Measurements from ENCODE around the gene ADGRL3.

Gene ADGRL3

GRCh38 chr4:61426229-61426628 lies 226.1 kb downstream of the ADGRL3 start:
- no peak for DNase-seq (ENCODE audit: low read depth in 2 of 2)

GRCh38 chr4:61427099-61427817 lies 227.1 kb downstream of the ADGRL3 start:
- no peak for DNase-seq (ENCODE audit: low read depth in 2 of 2)

GRCh38 chr4:61427818-61428495 lies 227.8 kb downstream of the ADGRL3 start:
- no peak for DNase-seq (ENCODE audit: low read depth in 2 of 2)

GRCh38 chr4:61428950-61429349 lies 228.8 kb downstream of the ADGRL3 start:
- no peak for DNase-seq (ENCODE audit: low read depth in 2 of 2)

- DNase-seq (ENCODE audit: low read depth in 2 of 2), result no peak
These were observed 231.0 kb downstream of the ADGRL3 start for GRCh38 chr4:61431131-61431530.

GRCh38 chr4:61437923-61438322 lies 237.8 kb downstream of the ADGRL3 start:
- no peak for DNase-seq (ENCODE audit: low read depth in 2 of 2)

- DNase-seq (ENCODE audit: low read depth in 2 of 2), result no peak
These were observed 240.2 kb downstream of the ADGRL3 start for GRCh38 chr4:61440321-61440720.

GRCh38 chr4:61442936-61443335 lies 242.8 kb downstream of the ADGRL3 start:
- no peak for DNase-seq (ENCODE audit: low read depth in 2 of 2)

GRCh38 chr4:61443813-61444510 lies 243.8 kb downstream of the ADGRL3 start:
- DNase-seq (ENCODE audit: low read depth in 2 of 2), result no peak

- DNase-seq (ENCODE audit: low read depth in 2 of 2), result no peak
These were observed 245.4 kb downstream of the ADGRL3 start for GRCh38 chr4:61445374-61446063.

- DNase-seq (ENCODE audit: low read depth in 2 of 2), result no peak
These were observed 246.8 kb downstream of the ADGRL3 start for GRCh38 chr4:61446941-61447340.

GRCh38 chr4:61447918-61448317 lies 247.8 kb downstream of the ADGRL3 start:
- no peak for DNase-seq (ENCODE audit: low read depth in 2 of 2)

- DNase-seq (ENCODE audit: low read depth in 2 of 2), result no peak
These were observed 251.8 kb downstream of the ADGRL3 start for GRCh38 chr4:61451935-61452334.

- no peak for DNase-seq (ENCODE audit: low read depth in 2 of 2)
These were observed 261.8 kb downstream of the ADGRL3 start for GRCh38 chr4:61461956-61462355.

- no peak for DNase-seq (ENCODE audit: low read depth in 2 of 2)
These were observed 262.6 kb downstream of the ADGRL3 start for GRCh38 chr4:61462451-61463326.

- no peak for DNase-seq (ENCODE audit: low read depth in 2 of 2)
These were observed 268.0 kb downstream of the ADGRL3 start for GRCh38 chr4:61468024-61468720.

GRCh38 chr4:61473306-61473705 lies 273.2 kb downstream of the ADGRL3 start:
- DNase-seq (ENCODE audit: low read depth in 2 of 2), result no peak

GRCh38 chr4:61478340-61478739 lies 278.2 kb downstream of the ADGRL3 start:
- no peak for DNase-seq (ENCODE audit: low read depth in 2 of 2)

- DNase-seq (ENCODE audit: low read depth in 2 of 2), result no peak
These were observed 284.9 kb downstream of the ADGRL3 start for GRCh38 chr4:61485056-61485455.

GRCh38 chr4:61489927-61490326 lies 289.8 kb downstream of the ADGRL3 start:
- no peak for DNase-seq (ENCODE audit: low read depth in 2 of 2)

GRCh38 chr4:61493041-61493440 lies 292.9 kb downstream of the ADGRL3 start:
- no peak for DNase-seq (ENCODE audit: low read depth in 2 of 2)
